Gastroesophageal sphincter (tissue), 4 donors: ENCODE results near the gene ID3. TPM values are rescaled to one million over a fixed set of nuclear protein-coding genes. Genes with fewer than 3 reads are reported as not detected.

ENCODE experiments used
- ATAC-seq: fragments of 150-250 bp; one replicate; pipeline ENCODE4 v1.9.1; 2016; ENCODE audit warnings: mild to moderate bottlenecking, moderate library complexity
- H3K27ac ChIP-seq, 4 donors: fragments of 200-600 bp; sonication (generic) in 3 of 4; 1 replicate in 3 of 4; 2 replicates in 1 of 4; pipeline ENCODE4 v1.5.1; 2016 to 2019
- H3K27me3 ChIP-seq: fragments of 200-600 bp; sonication (generic); one replicate; pipeline ENCODE4 v1.5.1; 2019
- H3K36me3 ChIP-seq, 2 donors: fragments of 200-600 bp; sonication (generic); one replicate each; pipeline ENCODE4 v1.5.1; 2019; ENCODE audit warnings: control low read depth in 1 of 2
- H3K4me1 ChIP-seq, 3 donors: fragments of 200-600 bp; sonication (generic); 1 replicate in 2 of 3; 2 replicates in 1 of 3; pipeline ENCODE4 v1.5.1; 2016 to 2019; ENCODE audit warnings: control low read depth in 2 of 3
- H3K4me3 ChIP-seq, 2 donors: fragments of 200-600 bp; sonication (generic); one replicate each; pipeline ENCODE4 v1.5.1; 2019; ENCODE audit warnings: mild to moderate bottlenecking in 1 of 2, moderate library complexity in 1 of 2
- H3K9me3 ChIP-seq, 3 donors: fragments of 200-600 bp; sonication (generic); one replicate each; pipeline ENCODE4 v1.5.1; 2017 to 2019; ENCODE audit warnings: control low read depth in 2 of 3
- CTCF ChIP-seq, 4 experiments: fragments of 200-600 bp in 2 of 4; fragments of 450-650 bp in 2 of 4; sonication (generic) in 1 of 4; IDR thresholded peaks; one replicate each; pipeline ENCODE4 v1.5.1; 2017 to 2019; ENCODE audit warnings: antibody characterized with exemption in 4 of 4, mild to moderate bottlenecking in 2 of 4, moderate library complexity in 2 of 4
- EP300 ChIP-seq: sonication (generic); formaldehyde crosslinking; IDR thresholded peaks from one replicate; pipeline ENCODE4 v1.6.1; 2017; ENCODE audit warnings: antibody characterized with exemption, mild to moderate bottlenecking
- POLR2A ChIP-seq, 2 donors: fragments of 450-650 bp; IDR thresholded peaks; one replicate each; pipeline ENCODE4 v1.6.1; 2017; ENCODE audit warnings: antibody characterized with exemption in 2 of 2, mild to moderate bottlenecking in 2 of 2, moderate library complexity in 1 of 2
- POLR2AphosphoS5 ChIP-seq: sonication (generic); formaldehyde crosslinking; IDR thresholded peaks from one replicate; pipeline ENCODE4 v1.6.1; 2017; ENCODE audit warnings: antibody characterized with exemption
- WGBS, 2 donors: methylation state at CpG; one replicate each; pipeline ENCODE4 v1.1.5; 2018; ENCODE audit warnings: low coverage in 1 of 2; 5-methylcytosine and 5-hydroxymethylcytosine counted together
- total RNA-seq, 4 donors: library from RNA; depleted of rRNA; stranded (reverse); fragments of >200 nt; gene quantifications; one replicate each; pipeline ENCODE4 v1.1.0, GENCODE V29; 2016

ID3 gene
- total RNA-seq, 4 donors from 2014 or later = 144 to 270 (median 221) TPM

- H3K27ac ChIP-seq = no peak overlapping the region
- H3K27me3 ChIP-seq = peaks cover 52% of the 10 kb centered on the region
- no peaks in the 10 kb centered on the region for H3K9me3 ChIP-seq
- no peak overlapping the region for H3K4me3 ChIP-seq
- H3K4me1 ChIP-seq = peaks cover 7 to 39% (median 27%) of the 10 kb centered on the region in 3 donors
- 94% methylated on average over 3 of the region's 7 CpGs; no CpG with 5 or more reads in 1 of the 2 donors for WGBS, 2 donors
- H3K36me3 ChIP-seq = no peaks in the 10 kb centered on the region
- no peak for ATAC-seq
- TF ChIP-seq EP300 (no peak), POLR2AphosphoS5 (no peak), POLR2A (IDR thresholded peaks at IDR 0.05) (no peak), CTCF (IDR thresholded peaks at IDR 0.05) (no peak)
These were observed 31.9 kb downstream of the ID3 start for GRCh38 chr1:23527366-23527765.

GRCh38 chr1:23526329-23527041 is 32.8 kb downstream of the ID3 start:
- H3K27me3 ChIP-seq = peaks cover 52% of the 10 kb centered on the region
- TF ChIP-seq CTCF (IDR thresholded peaks at IDR 0.05) (no peak), POLR2AphosphoS5 (no peak), EP300 (no peak), POLR2A (IDR thresholded peaks at IDR 0.05) (no peak)
- no peaks in the 10 kb centered on the region for H3K9me3 ChIP-seq
- WGBS, 2 donors = 100% methylated on average over 3 of the region's 8 CpGs
- H3K4me1 ChIP-seq = peaks cover 7 to 34% (median 19%) of the 10 kb centered on the region in 3 donors
- ATAC-seq = no peak
- no peak overlapping the region for H3K4me3 ChIP-seq
- no peaks in the 10 kb centered on the region for H3K36me3 ChIP-seq
- no peak overlapping the region for H3K27ac ChIP-seq

GRCh38 chr1:23525558-23526250 is 33.6 kb downstream of the ID3 start:
- no peak for ATAC-seq
- 60 to 87% methylated on average over 4 of the region's 5 CpGs for WGBS, 2 donors
- no peak overlapping the region for H3K4me3 ChIP-seq
- H3K9me3 ChIP-seq = no peaks in the 10 kb centered on the region
- H3K4me1 ChIP-seq = peaks cover 4 to 28% (median 15%) of the 10 kb centered on the region in 3 donors
- H3K27ac ChIP-seq = no peak overlapping the region
- H3K27me3 ChIP-seq = peaks cover 50% of the 10 kb centered on the region
- TF ChIP-seq POLR2A (IDR thresholded peaks at IDR 0.05) (no peak), POLR2AphosphoS5 (no peak), CTCF (IDR thresholded peaks at IDR 0.05) (no peak), EP300 (no peak)
- no peaks in the 10 kb centered on the region for H3K36me3 ChIP-seq

DNA sequence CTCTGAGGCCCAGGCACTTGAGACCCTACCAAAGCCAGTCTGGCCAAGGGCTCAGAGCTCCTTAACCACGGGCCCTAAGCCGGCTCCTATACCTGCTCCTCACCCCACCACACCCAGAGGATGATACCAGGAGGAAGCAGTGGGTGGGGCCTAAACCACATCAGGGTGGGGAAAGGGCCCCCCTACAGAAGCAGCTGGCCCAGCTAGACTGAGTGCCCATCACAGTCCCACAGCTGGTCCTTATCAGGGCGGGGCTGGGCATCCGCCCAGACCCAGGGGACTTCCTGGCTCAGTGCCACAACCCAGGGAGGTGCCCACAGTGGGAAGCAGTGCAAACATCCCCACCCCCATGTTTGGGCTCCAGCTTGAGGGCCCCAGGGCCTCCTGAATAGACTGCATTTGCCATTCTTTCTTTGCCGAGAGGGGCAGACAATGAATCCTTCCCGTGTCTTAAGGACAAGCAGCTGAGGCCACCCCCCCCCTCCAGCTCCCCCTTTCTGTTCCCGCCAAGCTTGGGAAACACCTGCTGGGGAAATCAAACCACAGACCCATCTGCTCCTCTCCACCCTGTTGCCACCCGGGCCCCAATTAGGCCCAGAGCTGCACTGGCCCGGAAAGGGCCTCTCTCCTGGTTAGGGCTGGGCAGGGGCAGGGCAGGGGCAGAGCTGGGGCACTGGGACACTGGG is 34.4 kb downstream of the ID3 start:
- Histone ChIP-seq H3K27ac (no peak overlapping the region), H3K36me3 (no peaks in the 10 kb centered on the region), H3K4me3 (no peak overlapping the region), H3K9me3 (no peaks in the 10 kb centered on the region), H3K27me3 (peaks cover 41% of the 10 kb centered on the region), H3K4me1 (peaks cover 0 to 20% (median 9%) of the 10 kb centered on the region in 3 donors)
- TF ChIP-seq EP300 (no peak), POLR2AphosphoS5 (no peak), CTCF (IDR thresholded peaks at IDR 0.05) (no peak), POLR2A (IDR thresholded peaks at IDR 0.05) (no peak)
- 92% methylated on average over 2 of the region's 9 CpGs; no CpG with 5 or more reads in 1 of the 2 donors for WGBS, 2 donors
- ATAC-seq = no peak
